HepG2 (cell line): ENCODE measurements around the gene GNAT2.

Source experiments
- KDM2A ChIP-seq: sonication (generic); formaldehyde crosslinking; IDR thresholded peaks from 2 replicates; pipeline ENCODE4 v1.4.0; 2020; ENCODE audit warnings: low read depth, missing genetic modification reagents, borderline replicate concordance
- MEF2D ChIP-seq: sonication (generic); formaldehyde crosslinking; IDR thresholded peaks from 2 replicates; pipeline ENCODE4 v1.5.1; 2020; ENCODE audit warnings: mild to moderate bottlenecking, missing genetic modification reagents
- PHF5A ChIP-seq: IDR thresholded peaks from one replicate; pipeline ENCODE4 v1.6.1; 2018; ENCODE audit warnings: low read depth, missing genetic modification reagents; ENCODE audit not compliant: unreplicated experiment
- TCF12 ChIP-seq, 2 experiments: fragments of 450-650 bp in 1 of 2; sonication (generic) in 1 of 2; formaldehyde crosslinking in 1 of 2; IDR thresholded peaks; 2 replicates each; pipeline versions ENCODE4 v1.6.1 to v1.8.0; 2017 to 2022; ENCODE audit warnings: antibody characterized with exemption in 1 of 2, mild to moderate bottlenecking in 1 of 2, missing genetic modification reagents in 1 of 2, moderate library complexity in 1 of 2
- ZNF232 ChIP-seq: sonication (generic); formaldehyde crosslinking; IDR thresholded peaks from 2 replicates; pipeline ENCODE4 v1.4.0; 2020; ENCODE audit warnings: missing genetic modification reagents, borderline replicate concordance
- TF ChIP-seq, protein P1 (sequence below): sonication (generic); formaldehyde crosslinking; IDR thresholded peaks from 2 replicates; pipeline ENCODE4 v1.5.1; 2020; ENCODE audit warnings: mild to moderate bottlenecking, missing genetic modification reagents

DNA sequence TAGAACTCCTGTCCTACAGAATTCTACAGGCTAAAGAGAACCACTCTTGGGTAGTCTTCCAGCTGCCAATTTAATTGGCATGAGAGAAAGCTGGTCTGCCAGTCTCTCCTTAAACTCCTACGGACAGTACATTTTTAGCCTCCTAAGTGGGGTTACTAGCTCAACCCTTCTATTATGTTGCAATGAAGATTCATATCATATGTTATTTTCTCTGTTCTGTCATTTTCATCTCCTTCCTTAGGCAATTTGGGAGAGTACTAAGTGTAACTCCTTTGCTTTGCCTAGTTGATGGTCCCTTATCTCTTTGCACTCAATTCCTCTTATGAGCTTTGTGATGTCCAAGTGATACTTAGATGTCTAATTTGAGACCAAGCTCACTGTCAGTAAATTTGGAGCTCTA, 14.0 kb downstream of the GNAT2 start:
- TF ChIP-seq, protein P1, sequence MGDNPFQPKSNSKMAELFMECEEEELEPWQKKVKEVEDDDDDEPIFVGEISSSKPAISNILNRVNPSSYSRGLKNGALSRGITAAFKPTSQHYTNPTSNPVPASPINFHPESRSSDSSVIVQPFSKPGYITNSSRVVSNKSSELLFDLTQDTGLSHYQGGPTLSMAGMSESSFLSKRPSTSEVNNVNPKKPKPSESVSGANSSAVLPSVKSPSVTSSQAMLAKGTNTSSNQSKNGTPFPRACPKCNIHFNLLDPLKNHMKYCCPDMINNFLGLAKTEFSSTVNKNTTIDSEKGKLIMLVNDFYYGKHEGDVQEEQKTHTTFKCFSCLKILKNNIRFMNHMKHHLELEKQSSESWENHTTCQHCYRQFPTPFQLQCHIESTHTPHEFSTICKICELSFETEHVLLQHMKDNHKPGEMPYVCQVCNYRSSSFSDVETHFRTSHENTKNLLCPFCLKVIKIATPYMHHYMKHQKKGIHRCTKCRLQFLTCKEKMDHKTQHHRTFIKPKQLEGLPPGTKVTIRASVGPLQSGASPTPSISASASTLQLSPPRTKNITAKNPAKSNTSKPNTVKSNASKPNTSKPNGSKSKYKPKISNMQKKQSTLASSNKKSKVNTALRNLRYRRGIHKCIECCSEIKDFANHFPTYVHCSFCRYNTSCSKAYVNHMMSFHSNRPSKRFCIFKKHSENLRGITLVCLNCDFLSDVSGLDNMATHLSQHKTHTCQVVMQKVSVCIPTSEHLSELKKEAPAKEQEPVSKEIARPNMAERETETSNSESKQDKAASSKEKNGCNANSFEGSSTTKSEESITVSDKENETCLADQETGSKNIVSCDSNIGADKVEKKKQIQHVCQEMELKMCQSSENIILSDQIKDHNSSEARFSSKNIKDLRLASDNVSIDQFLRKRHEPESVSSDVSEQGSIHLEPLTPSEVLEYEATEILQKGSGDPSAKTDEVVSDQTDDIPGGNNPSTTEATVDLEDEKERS (CRISPR knock-in tag): no peak
- no peak for TF ChIP-seq PHF5A
- no peak for TF ChIP-seq MEF2D (CRISPR knock-in tag)
- no peak for TF ChIP-seq KDM2A (CRISPR knock-in tag)
- TF ChIP-seq TCF12 (IDR thresholded peaks at IDR 0.05): no peak
- no peak for TF ChIP-seq TCF12 (CRISPR knock-in tag; IDR thresholded peaks at IDR 0.05)
- TF ChIP-seq ZNF232 (CRISPR knock-in tag): no peak
